Neural cell (in vitro differentiated cells): ENCODE results near the gene MR1.

ENCODE experiments used
- EP300 ChIP-seq: fragments of 450-650 bp; conservative IDR thresholded peaks from 2 replicates; pipeline ENCODE4 v1.6.1; 2014; ENCODE audit warnings: antibody characterized with exemption, mild to moderate bottlenecking, moderate library complexity; ENCODE audit not compliant: poor library complexity, severe bottlenecking
- EZH2 ChIP-seq: fragments of 200-600, 300-800 bp; shearing (Covaris generic), sonication (generic); IDR thresholded peaks from 2 replicates; pipeline ENCODE4 v1.6.1; 2014; ENCODE audit warnings: antibody characterized with exemption, low read length, borderline replicate concordance, mild to moderate bottlenecking; ENCODE audit not compliant: insufficient read depth, poor library complexity, severe bottlenecking
- MXI1 ChIP-seq: fragments of 450-650 bp; conservative IDR thresholded peaks from 2 replicates; pipeline ENCODE4 v1.6.1; 2014; ENCODE audit warnings: antibody characterized with exemption, mild to moderate bottlenecking; ENCODE audit not compliant: poor library complexity, severe bottlenecking
- POLR2AphosphoS5 ChIP-seq: IDR thresholded peaks from 2 replicates; pipeline ENCODE4 v1.6.1; 2012
- RAD21 ChIP-seq: fragments of 450-650 bp; conservative IDR thresholded peaks from 2 replicates; pipeline ENCODE4 v1.6.1; 2014; ENCODE audit warnings: antibody characterized with exemption, mild to moderate bottlenecking, moderate library complexity
- SMC3 ChIP-seq: fragments of 450-650 bp; conservative IDR thresholded peaks from 2 replicates; pipeline ENCODE4 v1.6.1; 2014; ENCODE audit warnings: antibody characterized with exemption, mild to moderate bottlenecking, moderate library complexity; ENCODE audit not compliant: poor library complexity
- TAF1 ChIP-seq: IDR thresholded peaks from 2 replicates; pipeline ENCODE4 v1.6.1; 2012; ENCODE audit warnings: low read depth
- TF ChIP-seq, protein P1 (sequence below): fragments of 450-650 bp; IDR thresholded peaks from 2 replicates; pipeline ENCODE4 v1.5.1; 2014; ENCODE audit warnings: antibody characterized with exemption, mild to moderate bottlenecking, moderate library complexity; ENCODE audit not compliant: poor library complexity, severe bottlenecking

DNA sequence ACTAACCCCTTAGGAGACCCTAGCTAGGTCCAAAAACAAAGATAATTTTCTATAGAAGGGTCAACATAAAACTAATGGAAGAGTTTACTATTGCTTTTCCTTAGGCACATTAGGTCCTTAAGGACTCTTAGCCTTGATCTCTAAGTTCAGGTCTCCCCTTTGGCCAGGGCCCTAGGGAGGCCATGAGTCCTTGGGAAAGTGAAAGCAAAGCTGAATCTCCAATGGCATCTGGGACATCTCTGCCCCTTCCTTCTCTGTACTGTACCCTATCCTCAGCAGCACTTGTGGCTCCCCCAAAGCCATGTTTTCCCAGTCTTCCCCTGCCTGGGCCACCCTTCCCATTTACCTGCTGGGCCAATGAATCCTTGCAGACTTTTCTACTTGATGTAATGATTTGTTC lies 69.1 kb downstream of the MR1 start:
- TF ChIP-seq, protein P1, sequence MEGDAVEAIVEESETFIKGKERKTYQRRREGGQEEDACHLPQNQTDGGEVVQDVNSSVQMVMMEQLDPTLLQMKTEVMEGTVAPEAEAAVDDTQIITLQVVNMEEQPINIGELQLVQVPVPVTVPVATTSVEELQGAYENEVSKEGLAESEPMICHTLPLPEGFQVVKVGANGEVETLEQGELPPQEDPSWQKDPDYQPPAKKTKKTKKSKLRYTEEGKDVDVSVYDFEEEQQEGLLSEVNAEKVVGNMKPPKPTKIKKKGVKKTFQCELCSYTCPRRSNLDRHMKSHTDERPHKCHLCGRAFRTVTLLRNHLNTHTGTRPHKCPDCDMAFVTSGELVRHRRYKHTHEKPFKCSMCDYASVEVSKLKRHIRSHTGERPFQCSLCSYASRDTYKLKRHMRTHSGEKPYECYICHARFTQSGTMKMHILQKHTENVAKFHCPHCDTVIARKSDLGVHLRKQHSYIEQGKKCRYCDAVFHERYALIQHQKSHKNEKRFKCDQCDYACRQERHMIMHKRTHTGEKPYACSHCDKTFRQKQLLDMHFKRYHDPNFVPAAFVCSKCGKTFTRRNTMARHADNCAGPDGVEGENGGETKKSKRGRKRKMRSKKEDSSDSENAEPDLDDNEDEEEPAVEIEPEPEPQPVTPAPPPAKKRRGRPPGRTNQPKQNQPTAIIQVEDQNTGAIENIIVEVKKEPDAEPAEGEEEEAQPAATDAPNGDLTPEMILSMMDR: no peak
- TF ChIP-seq EP300 (no peak), POLR2AphosphoS5 (no peak), RAD21 (no peak), EZH2 (no peak), TAF1 (no peak), SMC3 (no peak), MXI1 (no peak)
